WERI-Rb-1 (cell line): ENCODE results near the gene GRID1.

ENCODE experiments used
- DNase-seq: peaks from one replicate; pipeline ENCODE4 v3.0.0-alpha.2; 2020
- H3K27ac ChIP-seq: fragments of 250-450 bp; sonication (Bioruptor Pico); 2 replicates; pipeline ENCODE4 v1.5.1; 2020; ENCODE audit warnings: mild to moderate bottlenecking, moderate library complexity
- H3K27me3 ChIP-seq: fragments of 250-450 bp; sonication (Bioruptor Pico); 2 replicates; pipeline ENCODE4 v1.5.1; 2021; ENCODE audit warnings: mild to moderate bottlenecking, low read depth, moderate library complexity; ENCODE audit not compliant: insufficient read depth, severe bottlenecking
- H3K36me3 ChIP-seq: fragments of 250-450 bp; sonication (Bioruptor Pico); 2 replicates; pipeline ENCODE4 v1.5.1; 2020; ENCODE audit warnings: mild to moderate bottlenecking, moderate library complexity
- H3K4me3 ChIP-seq: 2 replicates; pipeline ENCODE4 v1.5.1; 2011; ENCODE audit warnings: low read depth, mild to moderate bottlenecking, control low read depth, low read length
- H3K9me3 ChIP-seq: fragments of 250-450 bp; sonication (Bioruptor Pico); 2 replicates; pipeline ENCODE4 v1.5.1; 2021; ENCODE audit warnings: mild to moderate bottlenecking, moderate library complexity; ENCODE audit not compliant: severe bottlenecking
- CTCF ChIP-seq: IDR thresholded peaks from 2 replicates; pipeline ENCODE4 v1.5.1; 2011; ENCODE audit warnings: low read depth, mild to moderate bottlenecking, control low read depth, inconsistent platforms, low read length

GRID1 gene

DNA sequence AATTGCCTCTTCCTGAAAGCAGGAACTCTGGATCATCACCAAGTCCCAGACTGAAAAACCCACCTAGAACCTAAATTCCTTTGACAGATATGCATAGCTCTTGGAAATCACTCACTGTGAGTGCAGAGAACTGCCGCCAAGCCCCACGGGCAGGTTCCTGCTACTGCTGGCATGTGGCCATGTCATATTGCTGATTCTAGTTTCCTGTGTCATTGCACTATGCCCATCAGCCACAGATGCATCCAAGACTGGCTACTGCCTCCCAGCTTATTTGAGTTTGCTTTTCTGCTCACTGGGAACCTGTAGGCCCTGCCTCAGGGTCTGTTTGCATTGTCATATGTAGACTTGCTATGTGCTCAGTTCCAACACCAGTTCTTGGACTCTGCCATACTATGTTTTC is 786.0 kb downstream of the GRID1 start:
- no peak overlapping the region for H3K4me3 ChIP-seq
- DNase-seq: no peak
- peaks cover 10% of the 10 kb centered on the region for H3K9me3 ChIP-seq
- no peak for TF ChIP-seq CTCF
- no peak overlapping the region for H3K27ac ChIP-seq
- no peaks in the 10 kb centered on the region for H3K36me3 ChIP-seq
- H3K27me3 ChIP-seq: no peaks in the 10 kb centered on the region

DNA sequence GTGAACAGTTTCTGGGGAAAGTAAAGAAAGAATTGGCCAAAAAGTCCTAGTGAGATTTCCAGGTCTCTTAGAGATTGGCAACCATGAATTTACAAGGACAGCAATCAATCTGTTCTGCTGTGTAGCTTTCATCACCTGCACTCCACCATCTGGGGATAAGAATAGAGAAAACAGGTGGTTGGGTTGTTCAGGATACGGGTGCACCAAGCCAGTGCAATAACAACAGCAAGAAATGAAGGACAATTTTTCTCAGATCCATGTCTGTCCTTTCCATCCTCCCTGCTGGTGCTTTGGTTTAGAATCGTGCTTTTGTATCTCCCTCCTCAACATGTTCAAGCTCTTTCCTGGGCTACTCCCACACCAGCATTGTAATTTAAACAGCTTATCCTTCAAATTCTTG is 787.7 kb downstream of the GRID1 start:
- DNase-seq: peak; percentile 26
- Histone ChIP-seq H3K4me3 (no peak overlapping the region), H3K9me3 (peaks cover 8% of the 10 kb centered on the region)

DNA sequence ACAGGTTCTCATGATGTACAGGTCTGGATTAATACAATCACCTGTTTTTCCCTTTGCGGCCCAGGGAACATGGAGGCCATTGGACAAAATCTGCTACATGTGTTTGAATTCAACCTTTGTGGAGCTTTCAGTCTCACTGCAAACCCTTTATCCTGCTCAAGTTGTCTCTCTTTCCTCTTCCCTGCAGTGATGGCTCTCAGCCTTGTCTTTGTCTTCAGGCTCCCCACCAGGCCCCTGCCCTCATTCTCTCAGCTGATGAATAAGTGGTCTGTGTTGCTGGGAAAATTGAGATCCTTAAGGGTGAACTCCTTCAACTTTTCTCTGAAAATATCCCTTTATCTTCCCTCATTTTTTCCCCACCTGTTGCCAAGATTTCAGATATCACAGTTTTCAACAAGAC is 791.2 kb downstream of the GRID1 start:
- H3K27me3 ChIP-seq: no peaks in the 10 kb centered on the region
- H3K4me3 ChIP-seq: no peak overlapping the region
- H3K36me3 ChIP-seq: no peaks in the 10 kb centered on the region
- DNase-seq: no peak
- no peaks in the 10 kb centered on the region for H3K9me3 ChIP-seq
- H3K27ac ChIP-seq: no peak overlapping the region
- no peak for TF ChIP-seq CTCF

More for the DNA sequence above, 787.7 kb downstream of the GRID1 start:
- H3K27me3 ChIP-seq: no peaks in the 10 kb centered on the region
- no peak overlapping the region for H3K27ac ChIP-seq
- H3K36me3 ChIP-seq: no peaks in the 10 kb centered on the region
- TF ChIP-seq CTCF: no peak

DNA sequence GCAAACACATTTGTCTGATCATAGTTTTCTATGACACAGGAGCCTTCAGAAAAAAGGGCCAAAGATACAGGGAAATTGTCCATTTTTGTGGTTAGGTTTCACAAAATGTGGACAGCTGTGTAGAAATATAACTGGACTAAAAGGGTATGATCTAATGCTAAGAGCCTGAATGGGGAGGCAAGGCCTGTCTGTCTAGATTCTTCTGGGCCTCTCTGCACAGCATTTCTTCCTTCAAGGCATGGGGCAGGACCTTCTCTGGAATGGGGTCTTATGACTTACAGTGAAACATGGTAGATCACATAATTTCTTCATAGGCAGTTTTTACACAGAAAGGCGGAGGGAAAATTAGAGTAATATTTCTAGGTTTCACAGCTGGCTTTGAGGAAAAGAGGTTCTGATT is 795.7 kb downstream of the GRID1 start:
- no peak overlapping the region for H3K4me3 ChIP-seq
- no peak for TF ChIP-seq CTCF
- no peak for DNase-seq
- no peaks in the 10 kb centered on the region for H3K27me3 ChIP-seq
- no peak overlapping the region for H3K27ac ChIP-seq
- no peaks in the 10 kb centered on the region for H3K36me3 ChIP-seq
- no peaks in the 10 kb centered on the region for H3K9me3 ChIP-seq

DNA sequence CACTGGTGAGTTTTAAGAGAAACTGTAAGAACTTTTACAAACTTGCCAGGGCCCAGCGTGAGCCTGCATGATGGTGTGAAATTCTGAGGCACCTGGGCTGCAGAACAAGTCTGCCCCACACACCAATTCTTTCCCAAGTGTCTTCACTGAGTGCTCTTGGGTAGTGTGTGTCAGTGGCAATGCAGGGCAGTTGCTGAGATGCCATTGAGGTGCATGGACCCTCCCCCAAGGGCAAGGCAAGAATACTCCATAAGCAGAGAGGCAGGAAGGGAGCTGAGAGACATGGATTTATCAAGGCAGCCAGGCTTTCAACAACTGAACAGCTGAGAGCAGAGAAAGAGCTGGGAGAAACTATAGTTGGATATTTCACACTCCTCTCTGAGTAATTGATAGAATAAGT is 801.2 kb downstream of the GRID1 start:
- DNase-seq: no peak
- TF ChIP-seq CTCF: no peak
- Histone ChIP-seq H3K36me3 (no peaks in the 10 kb centered on the region), H3K27ac (no peak overlapping the region), H3K4me3 (no peak overlapping the region), H3K27me3 (no peaks in the 10 kb centered on the region), H3K9me3 (no peaks in the 10 kb centered on the region)

DNA sequence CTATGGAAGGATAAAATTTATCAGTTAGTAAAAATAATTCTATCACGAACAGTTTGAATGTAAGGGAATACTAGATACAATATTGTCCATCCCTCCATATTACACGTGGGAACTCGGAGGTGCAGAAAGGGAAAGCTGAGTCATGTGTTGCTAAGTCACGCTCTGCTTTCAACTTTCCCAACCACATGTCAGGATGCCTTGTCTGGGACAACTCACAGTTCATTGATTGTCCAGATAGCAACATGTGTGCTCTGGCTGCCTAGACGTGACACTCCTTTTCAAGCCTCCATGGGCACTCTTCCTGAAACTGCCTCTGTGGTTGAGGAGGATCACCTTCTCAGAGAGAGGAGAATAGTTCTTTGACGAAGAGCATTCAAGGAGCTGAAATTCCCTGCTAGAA is 808.1 kb downstream of the GRID1 start:
- no peak overlapping the region for H3K4me3 ChIP-seq
- no peak for TF ChIP-seq CTCF
- DNase-seq: no peak

More for the DNA sequence above, 808.1 kb downstream of the GRID1 start:
- Histone ChIP-seq H3K27ac (no peak overlapping the region), H3K36me3 (no peaks in the 10 kb centered on the region), H3K9me3 (no peaks in the 10 kb centered on the region), H3K27me3 (no peaks in the 10 kb centered on the region)
